HEK293 (cell line): ENCODE results near the gene TAS1R3.

Experiments used
- CTCF ChIA-PET: fragments of 350-600 bp; formaldehyde crosslinking; extraction: SDS; loops from one replicate; lab custom pipeline; 2021; ENCODE audit warnings: antibody characterized with exemption; lab: Yijun Ruan, JAX
- POLR2A ChIA-PET: fragments of 300-600 bp; formaldehyde crosslinking; extraction: SDS; loops from one replicate; lab custom pipeline; 2020; ENCODE audit warnings: antibody characterized with exemption, inconsistent platforms; lab: Yijun Ruan, JAX
- H3K27ac ChIP-seq: fragments of 200-500 bp; sonication (Bioruptor generic); 2 replicates; pipeline ENCODE4 v1.5.1; 2014; ENCODE audit warnings: low read depth, low read length, control low read depth, inconsistent platforms; ENCODE audit errors: extremely low read depth
- H3K36me3 ChIP-seq, 2 experiments: fragments of 200-500 bp in 1 of 2; sonication (Bioruptor generic) in 1 of 2; 1 replicate in 1 of 2; 2 replicates in 1 of 2; pipeline ENCODE4 v1.5.1; 2014 to 2017; ENCODE audit warnings: inconsistent platforms in 2 of 2, low read length in 2 of 2; ENCODE audit not compliant: control insufficient read depth in 2 of 2, insufficient read depth in 1 of 2
- H3K4me1 ChIP-seq: fragments of 200-500 bp; sonication (Bioruptor generic); 2 replicates; pipeline ENCODE4 v1.5.1; 2014; ENCODE audit warnings: mild to moderate bottlenecking, low read length, inconsistent platforms; ENCODE audit not compliant: control insufficient read depth, insufficient read depth
- H3K4me3 ChIP-seq: 2 replicates; pipeline ENCODE4 v1.5.1; 2011; ENCODE audit warnings: low read depth, mild to moderate bottlenecking, control low read depth, low read length, moderate library complexity
- H3K9me3 ChIP-seq: fragments of 200-500 bp; sonication (Bioruptor generic); 2 replicates; pipeline ENCODE4 v1.5.1; 2014; ENCODE audit warnings: low read depth, low read length, inconsistent platforms; ENCODE audit not compliant: control insufficient read depth, insufficient read depth
- GLIS1 ChIP-seq: fragments of 450-650 bp; formaldehyde crosslinking; IDR thresholded peaks from 2 replicates; pipeline ENCODE4 v1.5.1; 2016; ENCODE audit warnings: missing biosample characterization, missing genetic modification characterization
- PRDM1 ChIP-seq: fragments of 450-650 bp; formaldehyde crosslinking; IDR thresholded peaks from 2 replicates; pipeline ENCODE4; 2016; ENCODE audit warnings: missing biosample characterization, missing genetic modification characterization
- SETDB1 ChIP-seq: IDR thresholded peaks from one replicate; pipeline ENCODE4 v1.6.1; 2017; ENCODE audit warnings: mild to moderate bottlenecking, low read length, moderate library complexity, mixed read lengths; ENCODE audit not compliant: insufficient read length
- ZBTB11 ChIP-seq: fragments of 450-650 bp; formaldehyde crosslinking; conservative IDR thresholded peaks from 2 replicates; pipeline ENCODE4 v1.5.1; 2016; ENCODE audit warnings: low read depth, missing biosample characterization, missing genetic modification characterization
- ZBTB8A ChIP-seq: fragments of 450-650 bp; formaldehyde crosslinking; IDR thresholded peaks from 2 replicates; pipeline ENCODE4 v1.5.1; 2016; ENCODE audit warnings: missing biosample characterization, missing genetic modification characterization
- ZNF114 ChIP-seq: fragments of 450-650 bp; formaldehyde crosslinking; IDR thresholded peaks from 2 replicates; pipeline ENCODE4 v1.5.0; 2017; ENCODE audit warnings: missing biosample characterization, missing genetic modification characterization
- ZNF138 ChIP-seq: fragments of 450-650 bp; formaldehyde crosslinking; IDR thresholded peaks from 2 replicates; pipeline ENCODE4 v1.5.1; 2016; ENCODE audit warnings: missing biosample characterization, missing genetic modification characterization, borderline replicate concordance
- ZNF202 ChIP-seq: fragments of 450-650 bp; formaldehyde crosslinking; IDR thresholded peaks from 2 replicates; pipeline ENCODE4 v1.5.1; 2016; ENCODE audit warnings: missing biosample characterization, missing genetic modification characterization, borderline replicate concordance
- ZNF214 ChIP-seq: fragments of 450-650 bp; formaldehyde crosslinking; IDR thresholded peaks from 2 replicates; pipeline ENCODE4 v1.5.1; 2017; ENCODE audit warnings: missing biosample characterization, mild to moderate bottlenecking, missing genetic modification characterization, borderline replicate concordance
- ZNF221 ChIP-seq: fragments of 450-650 bp; formaldehyde crosslinking; IDR thresholded peaks from 2 replicates; pipeline ENCODE4 v1.5.1; 2017; ENCODE audit warnings: missing biosample characterization, missing genetic modification characterization, borderline replicate concordance
- ZNF292 ChIP-seq: fragments of 450-650 bp; formaldehyde crosslinking; IDR thresholded peaks from 2 replicates; pipeline ENCODE4 v1.5.1; 2016; ENCODE audit warnings: low read depth, missing biosample characterization, missing genetic modification characterization, borderline replicate concordance
- ZNF366 ChIP-seq: fragments of 450-650 bp; formaldehyde crosslinking; conservative IDR thresholded peaks from 2 replicates; pipeline ENCODE4 v1.5.1; 2016; ENCODE audit warnings: missing biosample characterization, missing genetic modification characterization
- ZNF394 ChIP-seq: fragments of 450-650 bp; formaldehyde crosslinking; IDR thresholded peaks from 2 replicates; pipeline ENCODE4 v1.5.1; 2016; ENCODE audit warnings: missing biosample characterization, missing genetic modification characterization, mild to moderate bottlenecking, moderate library complexity, borderline replicate concordance
- ZNF426 ChIP-seq: fragments of 450-650 bp; formaldehyde crosslinking; IDR thresholded peaks from 2 replicates; pipeline ENCODE4 v1.5.1; 2017; ENCODE audit warnings: missing biosample characterization, missing genetic modification characterization, mild to moderate bottlenecking, inconsistent platforms, moderate library complexity
- ZNF449 ChIP-seq: fragments of 450-650 bp; formaldehyde crosslinking; IDR thresholded peaks from 2 replicates; pipeline ENCODE4 v1.5.1; 2017; ENCODE audit warnings: missing biosample characterization, mild to moderate bottlenecking, missing genetic modification characterization, moderate library complexity
- ZNF473 ChIP-seq: fragments of 450-650 bp; formaldehyde crosslinking; IDR thresholded peaks from 2 replicates; pipeline ENCODE4 v1.5.1; 2017; ENCODE audit warnings: missing biosample characterization, missing genetic modification characterization
- ZNF530 ChIP-seq: fragments of 450-650 bp; formaldehyde crosslinking; IDR thresholded peaks from 2 replicates; pipeline ENCODE4 v1.5.1; 2016; ENCODE audit warnings: low read depth, missing biosample characterization, missing genetic modification characterization
- ZNF658 ChIP-seq: fragments of 450-650 bp; formaldehyde crosslinking; IDR thresholded peaks from 2 replicates; pipeline ENCODE4; 2016; ENCODE audit warnings: missing biosample characterization, missing genetic modification characterization
- ZNF660 ChIP-seq: fragments of 450-650 bp; IDR thresholded peaks from 2 replicates; pipeline ENCODE4 v1.5.1; 2018; ENCODE audit warnings: missing biosample characterization, mild to moderate bottlenecking, missing genetic modification characterization
- TF ChIP-seq, protein P1 (sequence below): fragments of 450-650 bp; formaldehyde crosslinking; IDR thresholded peaks from 2 replicates; pipeline ENCODE4 v1.5.1; 2016; ENCODE audit warnings: missing biosample characterization, missing genetic modification characterization
- TF ChIP-seq, protein P2 (sequence below): fragments of 450-650 bp; formaldehyde crosslinking; IDR thresholded peaks from 2 replicates; pipeline ENCODE4 v1.5.1; 2017; ENCODE audit warnings: missing biosample characterization, missing genetic modification characterization
- TF ChIP-seq, protein P3 (sequence below): fragments of 450-650 bp; formaldehyde crosslinking; IDR thresholded peaks from 2 replicates; pipeline ENCODE4 v1.5.1; 2016; ENCODE audit warnings: missing biosample characterization, missing genetic modification characterization
- TF ChIP-seq, protein P4 (sequence below): fragments of 450-650 bp; formaldehyde crosslinking; IDR thresholded peaks from 2 replicates; pipeline ENCODE4 v1.5.1; 2017; ENCODE audit warnings: missing biosample characterization, missing genetic modification characterization

TAS1R3 gene

DNA sequence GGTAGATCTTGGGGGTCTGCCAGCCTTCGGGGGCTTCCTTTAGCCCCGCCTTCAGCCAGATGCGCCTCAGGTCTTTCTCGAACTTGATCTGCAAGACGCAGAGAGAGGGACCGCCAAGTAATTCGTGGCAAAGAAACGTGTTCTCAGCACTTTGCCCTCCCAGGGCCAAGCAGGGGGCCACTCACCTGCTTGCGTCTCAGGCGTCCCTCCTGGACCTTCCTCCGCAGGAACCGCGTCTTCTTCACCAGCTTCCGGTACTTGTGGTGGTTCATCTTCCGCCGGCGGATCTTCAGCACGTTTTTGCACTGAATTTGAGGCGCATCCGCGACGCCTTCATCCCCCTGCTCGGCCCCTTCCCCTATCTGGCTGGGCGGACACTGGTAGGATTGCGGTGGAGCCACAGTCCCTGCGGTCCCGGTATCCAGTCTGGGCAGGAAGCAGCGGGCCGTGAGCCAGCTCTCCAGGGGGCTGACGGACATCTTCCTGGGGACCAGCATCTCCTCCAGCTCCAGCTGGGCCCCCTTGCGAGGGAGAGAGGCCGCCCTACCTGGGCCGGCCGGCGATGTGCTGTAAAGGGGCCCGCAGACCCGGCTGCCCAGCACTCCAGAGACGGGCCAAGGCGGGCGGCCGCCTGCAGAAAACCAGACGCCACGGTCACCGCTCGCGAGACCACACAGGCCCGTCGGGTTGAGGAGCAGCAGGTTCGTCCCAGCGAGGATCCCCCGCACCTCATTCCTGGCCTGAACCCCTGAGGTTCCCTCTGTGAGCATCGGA lies 42.9 kb downstream of the TAS1R3 start:
- H3K27ac ChIP-seq: peak overlapping the region; percentile 89
- CTCF ChIA-PET: interaction anchor here (0.7 to 2.8 kb wide), 4 partner anchors 12 to 67 kb away, joined by 3 to 18 read pairs (median 4); no protein-coding TSS in a partner anchor

GRCh38 chr1:1374589-1374928 lies 43.5 kb downstream of the TAS1R3 start:
- CTCF ChIA-PET: interaction anchor here (1.0 to 1.6 kb wide), 3 partner anchors 12 to 22 kb away, joined by 3 to 5 read pairs (median 4); no protein-coding TSS in a partner anchor
- TF ChIP-seq ZNF202 (tag by site-specific recombination) (no peak), ZNF473 (tag by site-specific recombination) (no peak), ZNF658 (tag by site-specific recombination) (no peak), ZNF426 (tag by site-specific recombination) (no peak), ZNF221 (tag by site-specific recombination) (no peak), ZNF292 (tag by site-specific recombination) (no peak), ZBTB11 (tag by site-specific recombination) (no peak), ZNF530 (tag by site-specific recombination) (no peak), ZNF394 (tag by site-specific recombination) (no peak), ZNF449 (no peak), SETDB1 (no peak), ZNF366 (no peak), ZNF660 (tag by site-specific recombination) (no peak), ZNF214 (tag by site-specific recombination) (no peak), ZBTB8A (tag by site-specific recombination) (no peak)
- TF ChIP-seq, protein P1, sequence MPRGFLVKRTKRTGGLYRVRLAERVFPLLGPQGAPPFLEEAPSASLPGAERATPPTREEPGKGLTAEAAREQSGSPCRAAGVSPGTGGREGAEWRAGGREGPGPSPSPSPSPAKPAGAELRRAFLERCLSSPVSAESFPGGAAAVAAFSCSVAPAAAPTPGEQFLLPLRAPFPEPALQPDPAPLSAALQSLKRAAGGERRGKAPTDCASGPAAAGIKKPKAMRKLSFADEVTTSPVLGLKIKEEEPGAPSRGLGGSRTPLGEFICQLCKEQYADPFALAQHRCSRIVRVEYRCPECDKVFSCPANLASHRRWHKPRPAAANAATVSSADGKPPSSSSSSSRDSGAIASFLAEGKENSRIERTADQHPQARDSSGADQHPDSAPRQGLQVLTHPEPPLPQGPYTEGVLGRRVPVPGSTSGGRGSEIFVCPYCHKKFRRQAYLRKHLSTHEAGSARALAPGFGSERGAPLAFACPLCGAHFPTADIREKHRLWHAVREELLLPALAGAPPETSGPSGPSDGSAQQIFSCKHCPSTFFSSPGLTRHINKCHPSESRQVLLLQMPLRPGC (tag by site-specific recombination): no peak
- TF ChIP-seq, protein P2, sequence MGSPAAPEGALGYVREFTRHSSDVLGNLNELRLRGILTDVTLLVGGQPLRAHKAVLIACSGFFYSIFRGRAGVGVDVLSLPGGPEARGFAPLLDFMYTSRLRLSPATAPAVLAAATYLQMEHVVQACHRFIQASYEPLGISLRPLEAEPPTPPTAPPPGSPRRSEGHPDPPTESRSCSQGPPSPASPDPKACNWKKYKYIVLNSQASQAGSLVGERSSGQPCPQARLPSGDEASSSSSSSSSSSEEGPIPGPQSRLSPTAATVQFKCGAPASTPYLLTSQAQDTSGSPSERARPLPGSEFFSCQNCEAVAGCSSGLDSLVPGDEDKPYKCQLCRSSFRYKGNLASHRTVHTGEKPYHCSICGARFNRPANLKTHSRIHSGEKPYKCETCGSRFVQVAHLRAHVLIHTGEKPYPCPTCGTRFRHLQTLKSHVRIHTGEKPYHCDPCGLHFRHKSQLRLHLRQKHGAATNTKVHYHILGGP (tag by site-specific recombination): no peak
- POLR2A ChIA-PET: interaction anchor here (0.6 to 1.5 kb wide), 14 partner anchors 15 to 1158 kb away, joined by 3 to 36 read pairs (median 4); partner anchors contain the start of genes CCNL2, MRPL20 and SDF4
- Histone ChIP-seq H3K9me3 (no peaks in the 10 kb centered on the region), H3K4me1 (peaks cover 4% of the 10 kb centered on the region; the same call in 1 of the 2 replicates), H3K4me3 (peak overlapping the region; percentile 93), H3K36me3 (peaks cover 0 to 44% of the 10 kb centered on the region in 2 experiments; a peak in 2 of 3 replicates), H3K27ac (peak overlapping the region; percentile 89)

More for the DNA sequence above, 42.9 kb downstream of the TAS1R3 start:
- TF ChIP-seq, protein P3, sequence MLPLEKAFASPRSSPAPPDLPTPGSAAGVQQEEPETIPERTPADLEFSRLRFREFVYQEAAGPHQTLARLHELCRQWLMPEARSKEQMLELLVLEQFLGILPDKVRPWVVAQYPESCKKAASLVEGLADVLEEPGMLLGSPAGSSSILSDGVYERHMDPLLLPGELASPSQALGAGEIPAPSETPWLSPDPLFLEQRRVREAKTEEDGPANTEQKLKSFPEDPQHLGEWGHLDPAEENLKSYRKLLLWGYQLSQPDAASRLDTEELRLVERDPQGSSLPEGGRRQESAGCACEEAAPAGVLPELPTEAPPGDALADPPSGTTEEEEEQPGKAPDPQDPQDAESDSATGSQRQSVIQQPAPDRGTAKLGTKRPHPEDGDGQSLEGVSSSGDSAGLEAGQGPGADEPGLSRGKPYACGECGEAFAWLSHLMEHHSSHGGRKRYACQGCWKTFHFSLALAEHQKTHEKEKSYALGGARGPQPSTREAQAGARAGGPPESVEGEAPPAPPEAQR (tag by site-specific recombination): no peak
- TF ChIP-seq ZNF292 (tag by site-specific recombination) (no peak), PRDM1 (no peak), ZNF138 (tag by site-specific recombination) (no peak), GLIS1 (peak; percentile 71), ZNF114 (tag by site-specific recombination) (no peak)
- TF ChIP-seq, protein P4, sequence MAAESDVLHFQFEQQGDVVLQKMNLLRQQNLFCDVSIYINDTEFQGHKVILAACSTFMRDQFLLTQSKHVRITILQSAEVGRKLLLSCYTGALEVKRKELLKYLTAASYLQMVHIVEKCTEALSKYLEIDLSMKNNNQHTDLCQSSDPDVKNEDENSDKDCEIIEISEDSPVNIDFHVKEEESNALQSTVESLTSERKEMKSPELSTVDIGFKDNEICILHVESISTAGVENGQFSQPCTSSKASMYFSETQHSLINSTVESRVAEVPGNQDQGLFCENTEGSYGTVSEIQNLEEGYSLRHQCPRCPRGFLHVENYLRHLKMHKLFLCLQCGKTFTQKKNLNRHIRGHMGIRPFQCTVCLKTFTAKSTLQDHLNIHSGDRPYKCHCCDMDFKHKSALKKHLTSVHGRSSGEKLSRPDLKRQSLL (tag by site-specific recombination): no peak
- peaks cover 4% of the 10 kb centered on the region; the same call in 1 of the 2 replicates for H3K4me1 ChIP-seq
- POLR2A ChIA-PET: interaction anchor here (1.1 to 1.2 kb wide), 2 partner anchors 22 to 25 kb away, joined by 3 read pairs; partner anchors contain the start of gene CCNL2
- H3K9me3 ChIP-seq: no peaks in the 10 kb centered on the region
- peaks cover 0 to 44% of the 10 kb centered on the region in 2 experiments; a peak in 2 of 3 replicates for H3K36me3 ChIP-seq
- peak overlapping the region; percentile 93 for H3K4me3 ChIP-seq
